Type B pancreatic cell (in vitro differentiated cells): ENCODE measurements around the gene EXOC4. TPM values are rescaled to one million over a fixed set of nuclear protein-coding genes. Genes with fewer than 3 reads are reported as not detected.

Experiments used
- DNase-seq: peaks from one replicate; pipeline ENCODE4 v3.0.0; 2021; ENCODE audit warnings: mixed read lengths; ENCODE audit not compliant: unreplicated experiment; ENCODE audit errors: extremely low spot score
- H3K27ac Mint-ChIP-seq: 2 replicates; pipeline ENCODE4 v1.8.0; 2021; ENCODE audit warnings: mild to moderate bottlenecking, mixed read lengths
- H3K27me3 Mint-ChIP-seq: 2 replicates; pipeline ENCODE4 v1.8.0; 2021; ENCODE audit warnings: mixed read lengths
- H3K36me3 Mint-ChIP-seq: 2 replicates; pipeline ENCODE4 v1.8.0; 2021; ENCODE audit warnings: mixed read lengths
- H3K4me1 Mint-ChIP-seq: one replicate; pipeline ENCODE4 v1.8.0; 2021; ENCODE audit warnings: mixed read lengths; ENCODE audit not compliant: unreplicated experiment
- H3K4me3 Mint-ChIP-seq: 2 replicates; pipeline ENCODE4 v1.8.0; 2021; ENCODE audit warnings: mild to moderate bottlenecking, mixed read lengths
- H3K9me3 Mint-ChIP-seq: 2 replicates; pipeline ENCODE4 v1.8.0; 2021; ENCODE audit warnings: mixed read lengths
- total RNA-seq: library from RNA; stranded (reverse); gene quantifications from 2 replicates; pipeline ENCODE4 v1.2.1, GENCODE V29; 2021; ENCODE audit warnings: low replicate concordance
- TF ChIP-seq, protein P1 (sequence below): fragments of 200-600 bp; sonication (generic); conservative IDR thresholded peaks from 2 replicates; pipeline ENCODE4 v1.5.0; 2021; ENCODE audit warnings: antibody characterized with exemption, mild to moderate bottlenecking

EXOC4 gene
- total RNA-seq, 1 donor from 2014 or later, result 95.5 TPM

DNA sequence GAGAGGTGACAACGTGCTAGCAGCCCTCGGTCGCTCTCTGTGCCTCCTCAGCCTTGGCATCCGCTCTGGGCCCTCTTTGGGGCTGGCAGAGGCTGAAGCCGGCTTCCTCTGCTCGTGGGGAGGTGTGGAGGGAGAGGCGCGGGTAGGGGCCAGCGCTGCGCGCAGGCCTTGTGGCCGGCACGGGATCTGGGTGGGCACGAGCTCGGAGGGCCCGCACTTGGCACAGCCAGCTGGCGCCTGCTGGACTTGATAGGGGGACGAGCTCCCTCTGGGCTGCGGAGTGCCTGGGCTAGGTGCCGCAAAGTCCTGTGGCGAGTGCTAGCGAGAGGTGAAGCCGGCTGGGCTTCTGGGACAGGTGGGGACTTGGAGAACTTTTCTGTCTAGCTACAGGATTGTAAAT lies 170.7 kb downstream of the EXOC4 start:
- TF ChIP-seq, protein P1, sequence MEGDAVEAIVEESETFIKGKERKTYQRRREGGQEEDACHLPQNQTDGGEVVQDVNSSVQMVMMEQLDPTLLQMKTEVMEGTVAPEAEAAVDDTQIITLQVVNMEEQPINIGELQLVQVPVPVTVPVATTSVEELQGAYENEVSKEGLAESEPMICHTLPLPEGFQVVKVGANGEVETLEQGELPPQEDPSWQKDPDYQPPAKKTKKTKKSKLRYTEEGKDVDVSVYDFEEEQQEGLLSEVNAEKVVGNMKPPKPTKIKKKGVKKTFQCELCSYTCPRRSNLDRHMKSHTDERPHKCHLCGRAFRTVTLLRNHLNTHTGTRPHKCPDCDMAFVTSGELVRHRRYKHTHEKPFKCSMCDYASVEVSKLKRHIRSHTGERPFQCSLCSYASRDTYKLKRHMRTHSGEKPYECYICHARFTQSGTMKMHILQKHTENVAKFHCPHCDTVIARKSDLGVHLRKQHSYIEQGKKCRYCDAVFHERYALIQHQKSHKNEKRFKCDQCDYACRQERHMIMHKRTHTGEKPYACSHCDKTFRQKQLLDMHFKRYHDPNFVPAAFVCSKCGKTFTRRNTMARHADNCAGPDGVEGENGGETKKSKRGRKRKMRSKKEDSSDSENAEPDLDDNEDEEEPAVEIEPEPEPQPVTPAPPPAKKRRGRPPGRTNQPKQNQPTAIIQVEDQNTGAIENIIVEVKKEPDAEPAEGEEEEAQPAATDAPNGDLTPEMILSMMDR, result no peak
- Mint-ChIP-seq H3K9me3 (peaks cover 5% of the 10 kb centered on the region), H3K27me3 (no peaks in the 10 kb centered on the region), H3K36me3 (peaks cover 26% of the 10 kb centered on the region), H3K27ac (no peak overlapping the region), H3K4me3 (no peak overlapping the region), H3K4me1 (no peaks in the 10 kb centered on the region)
- DNase-seq, result no peak

DNA sequence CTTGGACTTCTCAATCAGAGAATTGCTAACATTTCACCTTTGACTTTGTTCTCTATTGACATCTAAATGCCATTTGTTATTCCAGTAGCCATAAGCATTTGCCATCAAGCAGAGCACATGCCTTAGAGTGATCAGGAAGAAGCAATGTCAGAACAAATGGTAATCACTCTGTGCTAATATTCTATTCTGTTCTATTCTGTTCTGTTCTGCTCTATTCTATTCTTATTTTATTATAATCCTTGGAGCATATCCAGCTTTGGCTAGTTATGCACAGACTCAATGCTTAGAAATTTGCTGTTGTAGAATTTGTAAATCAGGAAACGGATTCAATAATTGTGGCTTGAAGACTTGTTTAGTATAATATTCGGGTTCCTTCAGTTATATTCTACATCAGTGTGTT lies 175.4 kb downstream of the EXOC4 start:
- H3K27ac Mint-ChIP-seq, result no peak overlapping the region

DNA sequence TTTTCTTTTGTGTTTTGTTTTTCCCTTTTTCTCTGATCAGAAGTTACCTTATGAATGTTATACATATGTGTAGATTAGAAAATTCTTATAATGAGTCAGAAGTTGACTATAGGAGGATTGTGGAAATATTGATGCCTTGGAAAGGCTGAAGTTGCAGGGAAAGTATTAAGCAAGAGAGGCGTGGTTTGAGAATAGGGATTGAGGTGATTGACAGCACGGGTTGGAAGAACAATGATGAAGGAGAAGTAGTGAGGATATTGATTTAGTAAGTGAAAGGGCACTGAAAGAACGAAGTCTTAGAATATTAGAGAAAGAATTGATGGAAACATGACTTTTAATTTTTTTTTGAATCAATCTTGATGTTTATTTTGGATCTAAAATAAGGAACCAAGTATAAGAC lies 176.0 kb downstream of the EXOC4 start:
- H3K27me3 Mint-ChIP-seq, result no peaks in the 10 kb centered on the region
- H3K4me3 Mint-ChIP-seq, result no peak overlapping the region
- no peak for DNase-seq
- H3K4me1 Mint-ChIP-seq, result no peaks in the 10 kb centered on the region
- H3K36me3 Mint-ChIP-seq, result peaks cover 25% of the 10 kb centered on the region
- TF ChIP-seq, protein P1, result no peak
- peaks cover 9% of the 10 kb centered on the region for H3K9me3 Mint-ChIP-seq
- H3K27ac Mint-ChIP-seq, result peak overlapping the region; percentile 23

More for the DNA sequence above, 175.4 kb downstream of the EXOC4 start:
- H3K9me3 Mint-ChIP-seq, result peaks cover 9% of the 10 kb centered on the region
- peaks cover 25% of the 10 kb centered on the region for H3K36me3 Mint-ChIP-seq
- no peak for DNase-seq
- H3K4me3 Mint-ChIP-seq, result no peak overlapping the region
- TF ChIP-seq, protein P1, result no peak
- no peaks in the 10 kb centered on the region for H3K27me3 Mint-ChIP-seq
- H3K4me1 Mint-ChIP-seq, result no peaks in the 10 kb centered on the region

DNA sequence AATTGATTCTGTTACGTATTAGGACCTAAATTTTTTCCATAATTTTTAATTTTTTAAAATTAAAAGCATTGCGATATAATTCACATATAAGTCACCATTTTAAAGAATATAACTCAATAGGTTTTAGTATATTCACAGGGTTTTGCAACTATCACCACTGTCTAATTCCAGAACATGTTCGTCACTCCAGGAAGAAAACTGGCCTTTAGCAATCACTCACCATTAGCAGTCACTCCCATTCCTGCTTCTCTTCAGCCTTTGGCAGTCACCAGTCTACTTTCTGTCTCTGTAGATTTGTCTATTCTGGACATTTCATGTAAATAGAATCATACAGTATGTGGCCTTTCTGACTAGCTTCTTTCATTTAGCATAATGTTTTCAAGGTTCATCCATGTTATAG lies 176.5 kb downstream of the EXOC4 start:
- H3K27ac Mint-ChIP-seq, result no peak overlapping the region
- peaks cover 2% of the 10 kb centered on the region for H3K4me1 Mint-ChIP-seq
- TF ChIP-seq, protein P1, result no peak
- H3K4me3 Mint-ChIP-seq, result no peak overlapping the region
- peaks cover 22% of the 10 kb centered on the region for H3K36me3 Mint-ChIP-seq
- DNase-seq, result no peak
- peaks cover 9% of the 10 kb centered on the region for H3K9me3 Mint-ChIP-seq
- no peaks in the 10 kb centered on the region for H3K27me3 Mint-ChIP-seq

DNA sequence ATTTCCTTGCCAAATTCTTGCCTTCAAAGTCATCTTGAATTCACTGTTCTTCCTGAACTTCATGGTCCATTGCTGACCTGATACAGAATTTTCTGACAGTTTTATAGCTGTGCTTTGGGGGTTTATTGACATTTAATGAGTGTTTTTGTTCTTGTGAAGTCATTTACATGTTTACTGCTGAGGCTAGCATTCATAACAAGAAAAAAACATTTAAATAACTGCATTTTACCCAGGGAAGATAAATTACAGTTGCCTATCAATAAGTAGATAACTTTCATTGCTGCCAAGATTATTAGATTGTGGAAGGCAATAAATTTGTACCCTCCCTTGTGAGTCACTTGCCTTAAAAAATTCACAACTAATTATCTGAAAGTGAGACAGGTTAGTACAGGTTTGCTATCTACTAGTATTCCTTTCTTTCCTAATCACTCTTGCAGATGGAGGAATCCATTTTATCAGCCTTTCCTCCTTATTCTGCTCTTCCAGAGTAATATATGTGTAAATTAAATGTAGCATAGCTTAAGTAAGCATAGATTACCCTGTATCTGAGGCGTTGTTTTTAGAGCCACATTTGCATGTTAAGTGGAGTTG lies 178.4 kb downstream of the EXOC4 start:
- DNase-seq, result no peak
- Mint-ChIP-seq H3K27ac (no peak overlapping the region), H3K27me3 (no peaks in the 10 kb centered on the region), H3K36me3 (peaks cover 9% of the 10 kb centered on the region), H3K4me1 (peaks cover 3% of the 10 kb centered on the region), H3K9me3 (peaks cover 5% of the 10 kb centered on the region), H3K4me3 (no peak overlapping the region)
- TF ChIP-seq, protein P1, result no peak
